GM21360 (cell line): ENCODE results near the gene ELL.
"Not testable (repeated sequence)": the region's sequence is repeated elsewhere in the genome, so short reads cannot be mapped to it uniquely, and the experiment has no call there.

Source experiments
- ATAC-seq: cut with Tn5 transposase; IDR thresholded peaks from one replicate; pipeline ENCODE4 v1.9.1; 2021; ENCODE audit warnings: mild to moderate bottlenecking, moderate library complexity; ENCODE audit not compliant: unreplicated experiment

Gene ELL

DNA sequence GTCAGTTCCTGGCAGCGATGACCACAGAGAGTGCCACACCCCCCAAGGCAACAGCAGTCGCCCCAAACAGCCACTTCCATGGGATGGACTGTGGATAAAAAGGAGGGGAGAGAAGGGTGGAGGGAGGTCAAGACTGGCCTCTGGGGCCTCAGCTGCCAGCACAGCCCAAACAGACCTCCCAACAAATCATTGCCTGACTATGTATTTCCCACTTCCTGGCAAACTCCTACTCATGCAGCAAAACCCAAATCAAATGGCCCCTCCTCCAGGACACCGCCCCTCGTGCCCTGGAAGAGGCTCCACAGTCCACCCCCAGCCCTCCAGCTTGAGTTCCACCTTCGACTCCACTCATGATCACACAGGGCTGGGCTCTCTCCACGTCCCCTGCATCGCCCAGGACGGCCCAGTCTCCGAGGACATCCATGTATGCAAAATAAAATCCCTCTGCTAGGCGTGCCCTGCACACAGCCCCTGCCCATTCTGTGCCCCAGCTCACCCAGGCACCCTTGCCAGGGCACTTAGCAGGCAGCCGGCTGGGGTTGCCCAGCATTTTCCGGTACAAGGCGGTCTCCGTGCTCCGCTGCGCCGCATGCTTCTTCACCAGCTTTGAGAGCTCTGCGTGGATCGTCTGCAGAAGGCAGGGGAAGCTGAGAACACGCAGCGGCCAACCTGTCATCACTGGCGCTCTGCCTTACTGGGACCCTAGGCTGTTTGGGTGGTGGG is 10.5 kb upstream of the ELL start:
- no peak for ATAC-seq

DNA sequence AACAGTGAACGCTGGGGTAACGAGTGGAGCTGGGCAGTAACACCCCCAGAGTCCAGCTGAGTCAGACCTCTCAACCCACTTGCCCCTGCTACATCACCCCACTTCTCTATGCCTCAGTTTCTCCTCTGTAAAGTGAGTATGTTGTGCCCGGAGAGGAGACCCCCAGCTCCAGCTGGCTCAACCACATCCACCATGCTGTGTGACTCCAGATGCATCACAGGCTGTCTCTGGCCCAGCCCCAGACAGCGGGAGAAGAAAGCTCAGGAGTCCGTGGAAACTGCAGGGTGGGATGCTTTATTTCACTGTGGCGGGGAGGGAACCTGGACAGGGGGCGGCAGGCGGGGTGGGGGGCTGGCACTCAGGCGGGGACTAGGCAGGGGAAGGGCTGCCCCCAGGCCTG is 9.6 kb upstream of the ELL start:
- no peak for ATAC-seq

GRCh38 chr19:18529782-18530181 is 7.9 kb upstream of the ELL start:
- no peak for ATAC-seq

DNA sequence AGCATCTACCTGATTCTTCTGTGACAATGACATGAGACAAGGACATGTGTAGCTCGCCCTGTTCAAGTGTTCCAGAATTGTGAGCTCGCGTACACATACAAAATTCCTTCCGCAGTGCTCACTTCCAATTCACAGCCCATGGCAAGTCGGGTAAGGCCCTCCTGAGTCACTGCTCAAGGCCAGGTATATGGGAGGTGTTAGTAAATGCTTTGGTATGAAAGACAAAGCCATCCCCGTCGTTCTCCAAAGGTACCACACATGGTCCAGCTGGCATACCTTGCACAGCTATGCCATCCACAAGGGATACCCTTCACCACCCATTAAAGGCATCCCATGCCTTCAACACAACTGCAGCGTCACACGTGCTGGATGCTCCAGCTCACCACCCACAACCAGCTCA is 4.4 kb upstream of the ELL start:
- ATAC-seq: no peak

- ATAC-seq: no peak
These were observed 2.0 kb upstream of the ELL start for GRCh38 chr19:18523841-18524240.

GRCh38 chr19:18522862-18523440 is 1.1 kb upstream of the ELL start:
- not testable (repeated sequence) for ATAC-seq

DNA sequence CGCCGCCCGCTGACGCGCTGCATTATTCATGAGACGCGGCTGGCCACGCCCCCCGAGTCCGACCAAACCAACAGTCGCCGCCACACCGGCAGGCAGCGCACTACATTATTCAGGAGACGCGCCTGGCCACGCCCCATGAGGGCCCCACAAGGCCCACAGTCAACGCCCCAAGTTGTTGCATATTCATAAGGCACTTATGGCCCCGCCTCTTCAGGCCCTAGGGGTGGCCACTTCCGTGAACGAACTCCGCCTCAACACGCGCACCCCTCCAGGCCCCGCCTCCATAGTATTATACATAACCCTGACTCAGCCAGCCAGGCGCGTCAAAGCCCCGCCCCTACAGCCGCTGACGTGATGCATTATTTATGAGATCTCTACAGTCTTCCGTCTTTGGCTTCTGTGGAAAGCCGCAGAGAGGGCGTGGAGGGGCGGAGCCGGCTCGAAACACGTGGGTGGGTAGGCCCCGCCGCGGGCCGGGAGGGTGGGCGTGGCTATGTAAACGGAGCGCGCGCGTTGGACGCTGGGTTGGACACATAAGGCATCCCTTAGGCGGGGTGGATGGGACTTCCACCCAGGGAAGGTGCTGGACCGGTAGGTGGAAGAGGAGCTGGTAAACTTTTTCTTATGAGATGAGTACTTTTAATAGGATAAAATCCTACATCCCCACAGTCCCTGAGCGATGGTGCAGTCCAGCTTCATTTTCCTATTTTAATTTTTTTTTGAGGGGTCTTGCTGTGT is 423 bp upstream of the ELL start:
- peak; percentile 82 for ATAC-seq

GRCh38 chr19:18520848-18521691 is 800 bp downstream of the ELL start:
- ATAC-seq: no peak

GRCh38 chr19:18519962-18520847 is 1.7 kb downstream of the ELL start:
- ATAC-seq: no peak

DNA sequence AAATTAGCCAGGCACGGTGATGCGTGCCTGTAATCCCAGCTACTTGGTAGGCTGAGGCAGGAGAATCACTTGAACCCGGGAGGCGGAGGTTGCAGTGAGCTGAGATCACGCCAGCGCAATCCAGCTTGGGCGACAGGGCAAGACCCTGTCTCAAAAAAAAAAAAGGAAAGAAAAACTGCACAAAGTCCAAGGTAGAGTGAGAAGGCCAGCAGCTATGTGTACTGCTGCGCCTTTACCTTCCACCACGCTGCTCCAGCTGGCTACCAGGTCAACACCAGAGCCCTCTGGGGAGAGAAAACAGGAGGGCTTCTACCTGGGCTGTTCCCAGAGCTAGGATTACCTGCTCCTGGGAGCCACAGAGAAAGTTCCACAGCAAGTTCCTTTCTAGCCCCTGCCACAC is 3.2 kb downstream of the ELL start:
- ATAC-seq: no peak

DNA sequence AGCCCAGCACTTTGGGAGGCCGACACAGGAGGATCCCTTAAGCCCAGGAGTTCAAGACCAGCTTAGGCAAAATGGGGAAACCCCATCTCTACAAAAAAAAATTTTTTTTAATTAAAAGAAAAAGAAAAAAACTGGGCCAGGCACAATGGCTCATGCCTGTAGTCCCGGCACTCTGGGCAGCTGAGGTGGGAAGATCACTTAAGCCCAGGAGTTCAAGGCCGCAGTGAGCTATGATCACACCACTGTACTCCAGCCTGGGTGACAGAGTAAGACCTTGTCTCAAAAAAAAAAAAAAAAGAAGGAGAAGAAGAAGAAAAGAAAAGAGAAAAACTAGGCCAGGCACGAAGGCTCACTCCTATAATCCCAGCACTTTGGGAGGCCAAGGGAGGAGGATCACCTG is 4.3 kb downstream of the ELL start:
- ATAC-seq: no peak

DNA sequence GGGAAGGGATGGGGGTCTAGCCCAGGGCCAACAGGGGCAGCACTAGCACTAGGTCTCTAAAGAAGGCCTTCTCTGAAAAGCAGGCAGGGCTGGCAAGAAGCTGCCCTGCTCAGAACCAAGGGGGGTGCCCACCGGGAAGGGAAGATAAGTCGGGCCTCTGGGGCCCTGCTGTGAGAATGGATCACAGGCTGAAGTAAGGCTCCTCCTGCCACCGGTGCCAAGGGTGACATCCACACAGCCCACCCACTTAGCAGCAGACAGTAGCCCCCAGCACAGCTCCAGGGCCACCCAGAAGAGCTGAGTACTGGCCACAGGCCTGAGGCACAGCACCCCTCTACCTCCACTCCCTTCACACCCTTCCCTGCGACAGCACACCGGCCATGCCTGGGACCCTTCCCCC is 5.9 kb downstream of the ELL start:
- no peak for ATAC-seq

- no peak for ATAC-seq
These were observed 6.8 kb downstream of the ELL start for GRCh38 chr19:18514800-18515682.

DNA sequence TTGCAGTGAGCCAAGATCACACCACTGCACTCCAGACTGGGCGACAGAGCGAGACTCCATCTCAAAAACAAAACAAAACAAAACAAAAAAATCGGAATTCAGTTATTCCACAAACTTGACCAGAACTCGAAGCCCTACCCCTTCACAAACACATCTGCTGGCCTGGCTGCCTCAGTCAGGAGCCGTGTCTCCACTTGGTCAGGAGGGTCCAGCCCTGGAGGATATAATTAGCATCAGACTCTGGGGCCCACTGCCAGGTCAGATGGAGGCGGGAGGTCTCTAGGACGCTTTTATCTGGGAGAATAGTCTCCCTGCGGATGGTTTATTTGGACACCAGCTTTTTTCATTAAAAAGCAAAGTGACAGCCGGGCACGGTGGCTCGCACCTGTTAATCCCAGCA is 8.0 kb downstream of the ELL start:
- ATAC-seq: no peak

GRCh38 chr19:18510216-18510615 is 11.7 kb downstream of the ELL start:
- ATAC-seq: no peak

DNA sequence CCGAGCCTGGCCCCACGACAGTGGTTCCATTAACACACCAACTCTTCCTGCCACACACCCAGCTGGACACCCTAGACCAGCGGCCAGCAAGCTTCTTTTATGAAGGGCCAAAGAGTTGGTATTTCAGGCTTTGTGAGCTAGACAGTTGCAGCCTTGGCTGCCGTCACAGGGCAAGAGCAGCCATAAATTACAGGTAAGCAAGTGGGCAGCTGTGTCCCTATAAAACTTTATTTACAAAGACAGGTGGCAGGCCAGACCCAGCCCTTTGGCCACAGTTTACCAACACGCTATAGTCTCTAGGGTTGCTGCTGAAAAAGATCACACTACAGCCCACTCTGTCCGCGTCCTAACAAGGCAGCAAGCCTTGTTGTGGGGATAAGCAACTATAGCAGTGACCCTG is 13.3 kb downstream of the ELL start:
- no peak for ATAC-seq

DNA sequence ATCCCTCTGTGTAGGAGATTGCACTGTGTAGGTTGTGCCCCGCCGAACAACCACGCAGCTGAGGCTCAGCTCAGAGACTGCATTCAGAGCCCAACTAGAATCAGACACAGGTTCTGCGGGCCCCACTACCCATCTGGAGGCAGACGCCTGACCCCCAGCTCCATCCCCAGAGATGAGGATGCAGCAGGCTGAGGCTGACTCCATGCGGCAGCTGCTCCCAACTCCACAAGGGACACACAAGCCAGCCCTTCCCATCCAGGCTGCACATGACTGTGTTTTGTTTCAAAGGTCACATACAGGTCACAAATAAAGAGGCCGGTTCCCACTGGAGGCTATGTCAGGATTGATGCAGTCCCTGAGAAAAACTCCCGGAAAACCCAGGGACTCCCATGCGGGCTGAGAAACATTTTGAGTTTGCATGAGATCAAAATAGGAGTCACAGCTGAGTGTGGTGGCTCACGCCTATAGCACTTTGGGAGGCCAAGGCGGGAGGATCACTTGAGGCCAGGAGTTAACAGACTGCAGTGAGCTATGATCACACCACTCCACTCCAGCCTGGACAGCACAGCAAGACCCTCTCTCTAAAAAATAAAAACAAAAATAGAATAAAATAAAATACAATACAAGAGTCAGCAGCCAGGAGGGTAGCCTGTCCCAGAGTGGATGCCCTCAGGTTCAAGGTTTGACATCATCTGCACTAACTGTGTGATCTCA is 14.0 kb downstream of the ELL start:
- ATAC-seq: no peak

- no peak for ATAC-seq
These were observed 14.7 kb downstream of the ELL start for GRCh38 chr19:18507021-18507726.
